Liver (tissue), 9 donors: ENCODE results near the gene TCEANC. TPM values are rescaled to one million over a fixed set of nuclear protein-coding genes. Genes with fewer than 3 reads are reported as not detected.

ENCODE experiments used
- DNase-seq: peaks from one replicate; pipeline ENCODE4 v3.0.0-alpha.2; 2017; ENCODE audit warnings: low spot score
- H3K27ac ChIP-seq, 2 donors: one replicate each; pipeline ENCODE4 v1.7.0; 2013; ENCODE audit warnings: inconsistent platforms in 2 of 2, low read length in 2 of 2, control low read depth in 1 of 2, low read depth in 1 of 2, mild to moderate bottlenecking in 1 of 2
- H3K27me3 ChIP-seq, 4 donors: one replicate each; pipeline versions ENCODE4 v1.6.1 to v1.7.0; 2013; ENCODE audit warnings: low read length in 3 of 4, inconsistent platforms in 1 of 4, mild to moderate bottlenecking in 1 of 4, moderate library complexity in 1 of 4; ENCODE audit not compliant: control insufficient read depth in 4 of 4, insufficient read depth in 4 of 4
- H3K36me3 ChIP-seq, 4 donors: one replicate each; pipeline versions ENCODE4 v1.6.1 to v1.7.0; 2013; ENCODE audit warnings: low read length in 3 of 4, mild to moderate bottlenecking in 3 of 4, low read depth in 1 of 4, moderate library complexity in 1 of 4; ENCODE audit not compliant: control insufficient read depth in 4 of 4, insufficient read depth in 3 of 4
- H3K4me1 ChIP-seq, 4 donors: one replicate each; pipeline versions ENCODE4 v1.6.1 to v1.7.0; 2013; ENCODE audit warnings: low read length in 3 of 4, mild to moderate bottlenecking in 3 of 4, moderate library complexity in 1 of 4; ENCODE audit not compliant: control insufficient read depth in 4 of 4, insufficient read depth in 4 of 4
- H3K4me3 ChIP-seq, 3 donors: one replicate each; pipeline versions ENCODE4 v1.6.1 to v1.7.0; 2013; ENCODE audit warnings: low read length in 3 of 3, control low read depth in 1 of 3, low read depth in 1 of 3, mild to moderate bottlenecking in 1 of 3
- H3K9ac ChIP-seq, 2 donors: one replicate each; pipeline ENCODE4 v1.7.0; 2013; ENCODE audit warnings: low read length in 2 of 2, mild to moderate bottlenecking in 2 of 2, moderate library complexity in 2 of 2, control low read depth in 1 of 2, low read depth in 1 of 2
- H3K9me3 ChIP-seq, 4 donors: one replicate each; pipeline versions ENCODE4 v1.6.1 to v1.7.0; 2013; ENCODE audit warnings: low read length in 3 of 4; ENCODE audit not compliant: control insufficient read depth in 4 of 4
- GABPA ChIP-seq, 2 donors: IDR thresholded peaks in 1 of 2; conservative IDR thresholded peaks in 1 of 2; 2 replicates each; pipeline ENCODE4 v1.6.1; 2016; ENCODE audit warnings: antibody characterized with exemption in 2 of 2, mild to moderate bottlenecking in 1 of 2, moderate library complexity in 1 of 2
- HNF4A ChIP-seq, 2 donors: conservative IDR thresholded peaks; 2 replicates each; pipeline ENCODE4 v1.6.1; 2016; ENCODE audit warnings: antibody characterized with exemption in 2 of 2, mild to moderate bottlenecking in 2 of 2
- HNF4G ChIP-seq: IDR thresholded peaks from 2 replicates; pipeline ENCODE4 v1.6.1; 2016; ENCODE audit warnings: antibody characterized with exemption
- JUND ChIP-seq, 2 donors: IDR thresholded peaks; 2 replicates each; pipeline ENCODE4 v1.6.1; 2016; ENCODE audit warnings: antibody characterized with exemption in 2 of 2
- RAD21 ChIP-seq, 2 donors: IDR thresholded peaks; 2 replicates each; pipeline ENCODE4 v1.6.1; 2016; ENCODE audit warnings: antibody characterized with exemption in 2 of 2, mild to moderate bottlenecking in 2 of 2
- WGBS: extraction: QIAGEN DNeasy Blood & Tissue Kit; methylation state at CpG from one replicate; pipeline ENCODE4 v1.1.7; 2013; 5-methylcytosine and 5-hydroxymethylcytosine counted together
- polyA plus RNA-seq, 2 donors: library from polyadenylated mRNA; stranded (reverse) in 1 of 2; unstranded in 1 of 2; fragments of 200-250 nt in 1 of 2; fragments of >200 nt in 1 of 2; fragmentation: Nextera tagmentation in 1 of 2; extraction: Ambion mirVana in 1 of 2; gene quantifications; one replicate each; pipeline versions ENCODE4 v1.2.1 to v1.2.3, GENCODE V29; 2013 to 2015
- total RNA-seq, 2 donors: library from RNA; depleted of rRNA; stranded (reverse); fragments of >200 nt; gene quantifications; one replicate each; pipeline ENCODE4 v1.2.3, GENCODE V29; 2014
- TF ChIP-seq, protein P1 (sequence below): IDR thresholded peaks from 2 replicates; pipeline ENCODE4 v1.6.1; 2016; ENCODE audit warnings: antibody characterized with exemption
- TF ChIP-seq, protein P2 (sequence below): IDR thresholded peaks from 2 replicates; pipeline ENCODE4 v1.6.1; 2016; ENCODE audit warnings: antibody characterized with exemption
- TF ChIP-seq, protein P3 (sequence below): IDR thresholded peaks from 2 replicates; pipeline ENCODE4 v1.6.1; 2016; ENCODE audit warnings: antibody characterized with exemption, mild to moderate bottlenecking
- TF ChIP-seq, protein P4 (sequence below): fragments of 150-350 bp; IDR thresholded peaks from 2 replicates; pipeline ENCODE4 v1.5.1; 2017; ENCODE audit warnings: improper control_type of control experiment, low read depth, low read length; ENCODE audit not compliant: missing input control
- donor health status: healthy.
- donor health status: healthy.
- donor health status: healthy.
- donor health status: healthy.
- donor health status: healthy.

The TCEANC gene
- total and polyA plus RNA-seq, 4 donors, result 0.73 to 7.7 (median 3.6) TPM

DNA sequence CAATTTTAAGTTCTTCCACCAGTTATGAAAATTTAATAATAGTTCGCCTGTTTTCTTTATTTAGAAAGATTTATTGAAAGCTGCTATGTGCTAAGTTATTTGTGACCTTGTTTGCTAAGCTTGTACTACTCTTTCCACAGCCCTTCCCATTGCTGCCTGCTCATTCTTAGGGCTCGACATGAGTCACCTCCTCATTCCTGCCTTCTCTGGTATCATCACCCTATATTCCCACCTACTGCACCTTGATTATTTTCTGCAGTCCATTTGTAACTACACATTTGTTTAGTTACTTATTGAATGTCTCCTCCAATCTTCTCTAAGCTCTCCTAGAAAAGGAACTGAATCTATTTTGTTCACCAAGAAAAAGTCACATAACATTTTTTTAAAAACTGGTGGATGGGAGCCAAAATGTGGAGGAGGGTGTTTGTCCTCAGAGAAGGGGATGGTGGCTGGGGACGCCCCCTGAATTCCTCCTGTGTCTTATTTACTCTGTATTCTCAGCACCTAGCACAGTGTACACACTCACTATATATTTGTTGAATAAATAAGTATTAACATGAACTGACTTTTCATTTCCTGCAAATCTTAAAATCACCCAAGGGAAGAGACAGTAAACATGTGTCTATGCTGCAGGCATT lies 32.3 kb downstream of the TCEANC start:
- H3K9me3 ChIP-seq, result no peaks in the 10 kb centered on the region
- peaks cover 0 to 10% (median 3%) of the 10 kb centered on the region in 4 donors for H3K4me1 ChIP-seq
- H3K4me3 ChIP-seq, result no peak overlapping the region
- no peak for DNase-seq
- H3K27me3 ChIP-seq, result peaks cover 0 to 2% (median 0%) of the 10 kb centered on the region in 4 donors
- no peaks in the 10 kb centered on the region for H3K36me3 ChIP-seq
- TF ChIP-seq, protein P1, sequence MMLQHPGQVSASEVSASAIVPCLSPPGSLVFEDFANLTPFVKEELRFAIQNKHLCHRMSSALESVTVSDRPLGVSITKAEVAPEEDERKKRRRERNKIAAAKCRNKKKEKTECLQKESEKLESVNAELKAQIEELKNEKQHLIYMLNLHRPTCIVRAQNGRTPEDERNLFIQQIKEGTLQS, result no peak
- TF ChIP-seq, protein P2, sequence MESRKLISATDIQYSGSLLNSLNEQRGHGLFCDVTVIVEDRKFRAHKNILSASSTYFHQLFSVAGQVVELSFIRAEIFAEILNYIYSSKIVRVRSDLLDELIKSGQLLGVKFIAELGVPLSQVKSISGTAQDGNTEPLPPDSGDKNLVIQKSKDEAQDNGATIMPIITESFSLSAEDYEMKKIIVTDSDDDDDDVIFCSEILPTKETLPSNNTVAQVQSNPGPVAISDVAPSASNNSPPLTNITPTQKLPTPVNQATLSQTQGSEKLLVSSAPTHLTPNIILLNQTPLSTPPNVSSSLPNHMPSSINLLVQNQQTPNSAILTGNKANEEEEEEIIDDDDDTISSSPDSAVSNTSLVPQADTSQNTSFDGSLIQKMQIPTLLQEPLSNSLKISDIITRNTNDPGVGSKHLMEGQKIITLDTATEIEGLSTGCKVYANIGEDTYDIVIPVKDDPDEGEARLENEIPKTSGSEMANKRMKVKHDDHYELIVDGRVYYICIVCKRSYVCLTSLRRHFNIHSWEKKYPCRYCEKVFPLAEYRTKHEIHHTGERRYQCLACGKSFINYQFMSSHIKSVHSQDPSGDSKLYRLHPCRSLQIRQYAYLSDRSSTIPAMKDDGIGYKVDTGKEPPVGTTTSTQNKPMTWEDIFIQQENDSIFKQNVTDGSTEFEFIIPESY, result no peak
- no peak overlapping the region for H3K9ac ChIP-seq
- no peak overlapping the region for H3K27ac ChIP-seq
- WGBS, result 84% methylated on average over 3 of the region's 3 CpGs

DNA sequence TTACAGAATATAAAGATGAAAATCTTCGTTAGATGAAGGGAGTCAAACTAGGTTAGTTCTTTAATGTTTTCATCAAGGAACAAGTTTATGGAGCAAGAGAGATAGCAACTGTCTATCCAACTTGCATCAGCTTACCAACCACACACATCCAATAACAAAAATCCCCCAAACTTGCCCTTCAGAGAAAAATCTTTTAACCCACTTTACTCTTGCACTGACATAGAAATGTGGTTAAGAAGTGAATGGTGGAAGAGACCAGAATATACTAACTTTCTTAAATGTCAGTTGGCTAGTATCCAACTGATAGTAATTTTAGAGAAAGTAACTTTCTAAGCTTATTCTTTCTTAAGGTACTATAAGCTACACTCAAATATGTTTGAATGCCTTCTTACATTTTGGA lies 34.3 kb downstream of the TCEANC start:
- Histone ChIP-seq H3K4me1 (peaks cover 3 to 14% (median 6%) of the 10 kb centered on the region in 4 donors), H3K27me3 (no peaks in the 10 kb centered on the region), H3K36me3 (no peaks in the 10 kb centered on the region), H3K9ac (no peak overlapping the region), H3K4me3 (no peak overlapping the region), H3K27ac (no peak overlapping the region), H3K9me3 (no peaks in the 10 kb centered on the region)
- WGBS, result 89% methylated on average over 1 of the region's 1 CpG
- no peak for DNase-seq
- TF ChIP-seq RAD21 (IDR thresholded peaks at IDR 0.05), result no peak
- TF ChIP-seq, protein P3, sequence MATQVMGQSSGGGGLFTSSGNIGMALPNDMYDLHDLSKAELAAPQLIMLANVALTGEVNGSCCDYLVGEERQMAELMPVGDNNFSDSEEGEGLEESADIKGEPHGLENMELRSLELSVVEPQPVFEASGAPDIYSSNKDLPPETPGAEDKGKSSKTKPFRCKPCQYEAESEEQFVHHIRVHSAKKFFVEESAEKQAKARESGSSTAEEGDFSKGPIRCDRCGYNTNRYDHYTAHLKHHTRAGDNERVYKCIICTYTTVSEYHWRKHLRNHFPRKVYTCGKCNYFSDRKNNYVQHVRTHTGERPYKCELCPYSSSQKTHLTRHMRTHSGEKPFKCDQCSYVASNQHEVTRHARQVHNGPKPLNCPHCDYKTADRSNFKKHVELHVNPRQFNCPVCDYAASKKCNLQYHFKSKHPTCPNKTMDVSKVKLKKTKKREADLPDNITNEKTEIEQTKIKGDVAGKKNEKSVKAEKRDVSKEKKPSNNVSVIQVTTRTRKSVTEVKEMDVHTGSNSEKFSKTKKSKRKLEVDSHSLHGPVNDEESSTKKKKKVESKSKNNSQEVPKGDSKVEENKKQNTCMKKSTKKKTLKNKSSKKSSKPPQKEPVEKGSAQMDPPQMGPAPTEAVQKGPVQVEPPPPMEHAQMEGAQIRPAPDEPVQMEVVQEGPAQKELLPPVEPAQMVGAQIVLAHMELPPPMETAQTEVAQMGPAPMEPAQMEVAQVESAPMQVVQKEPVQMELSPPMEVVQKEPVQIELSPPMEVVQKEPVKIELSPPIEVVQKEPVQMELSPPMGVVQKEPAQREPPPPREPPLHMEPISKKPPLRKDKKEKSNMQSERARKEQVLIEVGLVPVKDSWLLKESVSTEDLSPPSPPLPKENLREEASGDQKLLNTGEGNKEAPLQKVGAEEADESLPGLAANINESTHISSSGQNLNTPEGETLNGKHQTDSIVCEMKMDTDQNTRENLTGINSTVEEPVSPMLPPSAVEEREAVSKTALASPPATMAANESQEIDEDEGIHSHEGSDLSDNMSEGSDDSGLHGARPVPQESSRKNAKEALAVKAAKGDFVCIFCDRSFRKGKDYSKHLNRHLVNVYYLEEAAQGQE, result no peak
- TF ChIP-seq HNF4A (conservative IDR thresholded peaks at IDR 0.05), result no peak
- TF ChIP-seq HNF4G, result no peak
- TF ChIP-seq GABPA (IDR thresholded peaks at IDR 0.05 in 1 of 2, conservative IDR thresholded peaks at IDR 0.05 in 1 of 2), result no peak
- TF ChIP-seq, protein P4, sequence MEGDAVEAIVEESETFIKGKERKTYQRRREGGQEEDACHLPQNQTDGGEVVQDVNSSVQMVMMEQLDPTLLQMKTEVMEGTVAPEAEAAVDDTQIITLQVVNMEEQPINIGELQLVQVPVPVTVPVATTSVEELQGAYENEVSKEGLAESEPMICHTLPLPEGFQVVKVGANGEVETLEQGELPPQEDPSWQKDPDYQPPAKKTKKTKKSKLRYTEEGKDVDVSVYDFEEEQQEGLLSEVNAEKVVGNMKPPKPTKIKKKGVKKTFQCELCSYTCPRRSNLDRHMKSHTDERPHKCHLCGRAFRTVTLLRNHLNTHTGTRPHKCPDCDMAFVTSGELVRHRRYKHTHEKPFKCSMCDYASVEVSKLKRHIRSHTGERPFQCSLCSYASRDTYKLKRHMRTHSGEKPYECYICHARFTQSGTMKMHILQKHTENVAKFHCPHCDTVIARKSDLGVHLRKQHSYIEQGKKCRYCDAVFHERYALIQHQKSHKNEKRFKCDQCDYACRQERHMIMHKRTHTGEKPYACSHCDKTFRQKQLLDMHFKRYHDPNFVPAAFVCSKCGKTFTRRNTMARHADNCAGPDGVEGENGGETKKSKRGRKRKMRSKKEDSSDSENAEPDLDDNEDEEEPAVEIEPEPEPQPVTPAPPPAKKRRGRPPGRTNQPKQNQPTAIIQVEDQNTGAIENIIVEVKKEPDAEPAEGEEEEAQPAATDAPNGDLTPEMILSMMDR, result no peak
- no peak for TF ChIP-seq JUND (IDR thresholded peaks at IDR 0.05)
